Thyroid gland (tissue), 4 donors: ENCODE measurements around the gene SLAIN2. TPM values are rescaled to one million over a fixed set of nuclear protein-coding genes. Genes with fewer than 3 reads are reported as not detected.
"Not testable (repeated sequence)": the region's sequence is repeated elsewhere in the genome, so short reads cannot be mapped to it uniquely, and the experiment has no call there.

ENCODE experiments used
- DNase-seq, 2 donors: peaks; one replicate each; pipeline ENCODE4 v3.0.0-alpha.2; 2019
- H3K27ac ChIP-seq, 3 donors: fragments of 200-600 bp; sonication (generic); 1 replicate in 2 of 3; 2 replicates in 1 of 3; pipeline ENCODE4 v1.5.1; 2016 to 2019; ENCODE audit warnings: mild to moderate bottlenecking in 1 of 3, moderate library complexity in 1 of 3
- H3K27me3 ChIP-seq: fragments of 200-600 bp; sonication (generic); one replicate; pipeline ENCODE4 v1.5.1; 2019
- H3K36me3 ChIP-seq, 2 donors: fragments of 200-600 bp; sonication (generic); one replicate each; pipeline ENCODE4 v1.5.1; 2016 to 2019
- H3K4me1 ChIP-seq, 2 donors: fragments of 200-600 bp; sonication (generic); one replicate each; pipeline ENCODE4 v1.5.1; 2017 to 2019
- H3K4me3 ChIP-seq, 3 donors: fragments of 200-600 bp; sonication (generic); replicated peaks in 1 of 3; 1 replicate in 2 of 3; 2 replicates in 1 of 3; pipeline ENCODE4 v1.5.1; 2016; ENCODE audit warnings: mild to moderate bottlenecking in 1 of 3
- H3K9me3 ChIP-seq: fragments of 200-600 bp; sonication (generic); one replicate; pipeline ENCODE4 v1.5.1; 2017
- POLR2A ChIP-seq, 2 donors: fragments of 450-650 bp; IDR thresholded peaks; one replicate each; pipeline ENCODE4 v1.6.1; 2017; ENCODE audit warnings: antibody characterized with exemption in 2 of 2, mild to moderate bottlenecking in 2 of 2, moderate library complexity in 1 of 2
- WGBS, 2 donors: methylation state at CpG; one replicate each; pipeline ENCODE4 v1.1.5; 2017; 5-methylcytosine and 5-hydroxymethylcytosine counted together
- intact Hi-C: fragments of 100-400 bp; cut with DNase I; formaldehyde crosslinking; loops from one replicate; pipeline ENCODE4 v1.15.1; 2023
- total RNA-seq, 4 donors: library from RNA; depleted of rRNA; stranded (reverse); fragments of >200 nt; gene quantifications; one replicate each; pipeline ENCODE4 v1.2.3, GENCODE V29; 2016
- TF ChIP-seq, protein P1 (sequence below), 6 experiments: fragments of 200-600 bp in 3 of 6; fragments of 450-650 bp in 3 of 6; sonication (generic) in 3 of 6; IDR thresholded peaks; one replicate each; pipeline ENCODE4 v1.5.1; 2016 to 2019; ENCODE audit warnings: antibody characterized with exemption in 6 of 6, mild to moderate bottlenecking in 2 of 6, inconsistent platforms in 1 of 6, moderate library complexity in 1 of 6

SLAIN2 gene
- total RNA-seq, 4 donors from 2014 or later = 40.8 to 191 (median 82.5) TPM

DNA sequence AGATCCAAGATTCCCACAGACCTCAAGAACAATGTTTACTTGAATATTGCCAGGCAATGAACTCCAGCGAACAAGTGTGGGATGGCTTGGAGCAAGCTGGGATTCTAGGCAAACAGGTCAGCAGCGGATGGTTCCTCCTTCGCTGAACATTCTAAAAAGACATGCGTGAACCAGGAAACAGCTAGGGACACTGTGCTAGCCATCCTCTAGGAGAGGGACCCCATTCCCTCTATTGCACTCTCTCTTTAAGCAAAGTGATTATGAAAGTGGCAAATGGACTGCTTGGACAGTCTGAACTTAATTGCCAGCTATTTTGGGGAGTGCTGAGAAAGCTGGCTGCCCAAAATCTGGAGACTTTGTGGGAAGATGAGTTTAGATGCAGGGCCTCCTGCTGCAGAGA, 41.8 kb upstream of the SLAIN2 start:
- H3K36me3 ChIP-seq = no peaks in the 10 kb centered on the region
- 86 to 87% methylated on average over 4 of the region's 4 CpGs for WGBS, 2 donors
- no peak for TF ChIP-seq POLR2A (IDR thresholded peaks at IDR 0.05)
- TF ChIP-seq, protein P1, sequence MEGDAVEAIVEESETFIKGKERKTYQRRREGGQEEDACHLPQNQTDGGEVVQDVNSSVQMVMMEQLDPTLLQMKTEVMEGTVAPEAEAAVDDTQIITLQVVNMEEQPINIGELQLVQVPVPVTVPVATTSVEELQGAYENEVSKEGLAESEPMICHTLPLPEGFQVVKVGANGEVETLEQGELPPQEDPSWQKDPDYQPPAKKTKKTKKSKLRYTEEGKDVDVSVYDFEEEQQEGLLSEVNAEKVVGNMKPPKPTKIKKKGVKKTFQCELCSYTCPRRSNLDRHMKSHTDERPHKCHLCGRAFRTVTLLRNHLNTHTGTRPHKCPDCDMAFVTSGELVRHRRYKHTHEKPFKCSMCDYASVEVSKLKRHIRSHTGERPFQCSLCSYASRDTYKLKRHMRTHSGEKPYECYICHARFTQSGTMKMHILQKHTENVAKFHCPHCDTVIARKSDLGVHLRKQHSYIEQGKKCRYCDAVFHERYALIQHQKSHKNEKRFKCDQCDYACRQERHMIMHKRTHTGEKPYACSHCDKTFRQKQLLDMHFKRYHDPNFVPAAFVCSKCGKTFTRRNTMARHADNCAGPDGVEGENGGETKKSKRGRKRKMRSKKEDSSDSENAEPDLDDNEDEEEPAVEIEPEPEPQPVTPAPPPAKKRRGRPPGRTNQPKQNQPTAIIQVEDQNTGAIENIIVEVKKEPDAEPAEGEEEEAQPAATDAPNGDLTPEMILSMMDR (IDR thresholded peaks at IDR 0.05) = no peak
- intact Hi-C loops = no loop called here
- no peaks in the 10 kb centered on the region for H3K27me3 ChIP-seq
- DNase-seq = no peak
- H3K27ac ChIP-seq = no peak overlapping the region
- no peaks in the 10 kb centered on the region for H3K9me3 ChIP-seq
- no peaks in the 10 kb centered on the region for H3K4me1 ChIP-seq
- no peak overlapping the region for H3K4me3 ChIP-seq

DNA sequence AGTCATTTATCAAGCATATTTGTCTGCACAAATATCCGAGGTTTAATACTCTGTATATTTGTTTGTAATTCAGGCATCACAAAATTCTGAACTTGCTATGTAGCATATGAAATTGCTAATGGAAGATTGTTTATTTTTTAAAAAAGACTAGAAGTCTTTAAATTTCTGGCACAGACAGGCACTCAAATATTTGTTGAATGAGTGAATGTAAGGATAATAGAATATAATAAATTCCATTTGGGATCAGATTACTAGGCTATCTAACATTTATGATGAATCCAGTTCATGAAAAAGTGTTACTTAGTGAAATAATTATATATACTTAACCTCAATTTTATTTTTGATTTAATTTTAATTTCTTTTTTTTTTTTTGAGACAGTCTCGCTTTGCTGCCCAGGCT, 41.3 kb upstream of the SLAIN2 start:
- no peaks in the 10 kb centered on the region for H3K36me3 ChIP-seq
- H3K27me3 ChIP-seq = no peaks in the 10 kb centered on the region
- TF ChIP-seq POLR2A (IDR thresholded peaks at IDR 0.05) = no peak
- TF ChIP-seq, protein P1 (IDR thresholded peaks at IDR 0.05) = no peak
- no peaks in the 10 kb centered on the region for H3K9me3 ChIP-seq
- DNase-seq = no peak
- intact Hi-C loops = no loop called here
- no peak overlapping the region for H3K4me3 ChIP-seq
- 82 to 85% methylated on average over 2 of the region's 2 CpGs for WGBS, 2 donors
- no peaks in the 10 kb centered on the region for H3K4me1 ChIP-seq
- no peak overlapping the region for H3K27ac ChIP-seq

DNA sequence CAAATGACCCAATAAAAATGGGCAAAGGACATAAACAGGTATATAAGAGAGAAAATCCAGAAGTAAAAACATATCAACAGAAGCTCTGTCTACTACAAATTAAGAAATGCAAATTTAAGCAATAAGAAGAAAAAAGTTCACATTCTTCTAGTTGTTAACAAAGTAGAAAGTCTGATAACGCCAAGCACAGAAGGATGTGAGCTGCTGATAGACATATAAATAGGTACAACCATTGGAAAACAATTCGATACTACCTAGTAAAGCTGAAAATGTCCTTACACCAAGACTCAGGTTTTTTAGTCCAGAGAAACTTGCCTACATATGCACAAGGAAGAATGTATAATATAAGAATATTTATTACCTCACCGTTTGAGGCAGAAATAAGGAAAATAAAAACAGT, 35.8 kb upstream of the SLAIN2 start:
- no peaks in the 10 kb centered on the region for H3K4me1 ChIP-seq
- intact Hi-C loops = no loop called here
- no peak for DNase-seq
- H3K4me3 ChIP-seq = no peak overlapping the region
- H3K27me3 ChIP-seq = no peaks in the 10 kb centered on the region
- H3K36me3 ChIP-seq = no peaks in the 10 kb centered on the region
- TF ChIP-seq, protein P1 (IDR thresholded peaks at IDR 0.05) = no peak
- TF ChIP-seq POLR2A (IDR thresholded peaks at IDR 0.05) = no peak
- no peak overlapping the region for H3K27ac ChIP-seq
- no peaks in the 10 kb centered on the region for H3K9me3 ChIP-seq
- 88 to 90% methylated on average over 3 of the region's 3 CpGs for WGBS, 2 donors

DNA sequence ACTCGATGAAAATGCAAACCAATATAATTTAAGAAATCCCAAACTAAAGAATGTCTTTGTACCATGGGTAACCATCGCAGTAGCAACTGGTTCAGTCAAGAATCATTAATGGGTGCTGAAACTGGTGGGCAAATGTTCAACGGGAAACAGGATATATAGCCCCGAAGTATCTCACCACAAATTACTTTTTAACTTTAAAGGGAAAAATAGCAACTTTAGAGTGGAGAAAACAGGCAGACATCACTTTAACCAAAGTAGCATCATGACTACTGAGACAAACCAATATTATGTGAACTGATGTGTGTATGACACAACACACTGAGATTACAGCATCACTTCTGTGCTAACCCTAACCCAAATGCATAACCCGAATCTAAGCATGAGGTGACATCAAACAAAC, 33.8 kb upstream of the SLAIN2 start:
- no peaks in the 10 kb centered on the region for H3K36me3 ChIP-seq
- H3K27me3 ChIP-seq = no peaks in the 10 kb centered on the region
- TF ChIP-seq, protein P1 (IDR thresholded peaks at IDR 0.05) = no peak
- no peak for TF ChIP-seq POLR2A (IDR thresholded peaks at IDR 0.05)
- no peaks in the 10 kb centered on the region for H3K4me1 ChIP-seq
- no peak overlapping the region for H3K27ac ChIP-seq
- intact Hi-C loops = no loop called here
- WGBS, 2 donors = 88 to 94% methylated on average over 5 of the region's 5 CpGs
- H3K4me3 ChIP-seq = no peak overlapping the region
- H3K9me3 ChIP-seq = no peaks in the 10 kb centered on the region
- no peak for DNase-seq

DNA sequence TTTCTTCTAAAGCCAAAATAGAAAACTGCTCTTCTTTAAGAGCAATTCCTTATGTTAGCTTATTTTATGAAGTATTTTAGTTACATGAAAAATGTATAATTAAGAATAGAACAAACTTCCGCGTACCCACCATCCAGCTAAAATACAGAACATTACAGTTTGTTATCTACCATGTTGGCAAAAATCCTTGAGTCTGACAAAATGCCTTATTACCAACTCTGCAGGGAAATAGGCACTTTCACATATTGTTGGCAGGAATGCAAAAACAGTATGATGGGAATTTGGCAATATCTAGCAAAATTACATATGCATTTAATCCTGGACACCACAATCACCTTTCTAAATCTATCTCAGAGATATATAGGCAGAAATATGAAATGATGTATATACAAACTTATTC, 32.4 kb upstream of the SLAIN2 start:
- Histone ChIP-seq H3K4me3 (no peak overlapping the region), H3K36me3 (no peaks in the 10 kb centered on the region), H3K27ac (no peak overlapping the region), H3K27me3 (no peaks in the 10 kb centered on the region), H3K4me1 (no peaks in the 10 kb centered on the region), H3K9me3 (no peaks in the 10 kb centered on the region)
- no peak for DNase-seq
- WGBS, 2 donors = 86 to 89% methylated on average over 2 of the region's 2 CpGs
- no peak for TF ChIP-seq POLR2A (IDR thresholded peaks at IDR 0.05)
- intact Hi-C loops = no loop called here

DNA sequence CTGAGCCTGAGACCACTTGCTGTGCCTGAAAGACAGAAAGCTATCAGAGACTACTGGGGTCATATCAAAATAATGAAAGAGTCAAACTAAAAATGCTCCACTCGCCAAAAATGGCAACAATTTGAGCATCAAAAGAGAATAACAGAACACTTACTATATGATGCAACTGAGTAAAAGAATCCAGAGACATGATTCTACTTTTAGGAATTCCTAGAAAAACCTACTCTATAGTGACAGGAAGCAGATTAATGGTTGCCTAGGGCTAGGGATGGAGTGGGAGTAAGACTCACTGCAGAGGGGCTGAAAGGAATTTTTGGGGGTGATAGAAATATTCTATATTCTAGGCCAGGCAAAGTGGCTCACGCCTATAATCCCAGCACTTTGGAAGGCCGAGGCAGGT, 29.4 kb upstream of the SLAIN2 start:
- H3K36me3 ChIP-seq = no peaks in the 10 kb centered on the region
- H3K27ac ChIP-seq = no peak overlapping the region
- WGBS, 2 donors = 91 to 93% methylated on average over 3 of the region's 3 CpGs
- H3K9me3 ChIP-seq = no peaks in the 10 kb centered on the region
- no peaks in the 10 kb centered on the region for H3K27me3 ChIP-seq
- no peaks in the 10 kb centered on the region for H3K4me1 ChIP-seq
- no peak for DNase-seq
- no peak for TF ChIP-seq POLR2A (IDR thresholded peaks at IDR 0.05)
- TF ChIP-seq, protein P1 (IDR thresholded peaks at IDR 0.05) = no peak
- H3K4me3 ChIP-seq = no peak overlapping the region
- intact Hi-C loops = no loop called here

DNA sequence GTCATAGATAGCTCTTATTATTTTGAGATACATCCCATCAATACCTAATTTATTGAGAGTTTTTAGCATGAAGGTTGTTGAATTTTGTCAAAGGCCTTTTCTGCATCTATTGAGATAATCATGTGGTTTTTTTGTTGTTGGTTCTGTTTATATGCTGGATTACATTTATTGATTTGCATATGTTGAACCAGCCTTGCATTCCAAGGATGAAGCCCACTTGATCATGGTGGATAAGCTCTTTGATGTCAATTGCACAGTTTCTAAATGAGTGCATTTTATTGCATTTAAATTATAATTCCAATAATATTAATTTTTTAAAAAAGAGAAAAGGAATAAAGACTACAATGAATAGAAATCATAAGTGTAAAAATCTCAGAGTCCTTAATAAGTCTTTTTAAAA, 26.6 kb upstream of the SLAIN2 start:
- H3K36me3 ChIP-seq, H3K9me3 ChIP-seq, H3K27me3 ChIP-seq, DNase-seq, H3K4me3 ChIP-seq, H3K27ac ChIP-seq, H3K4me1 ChIP-seq, intact Hi-C loops: not testable (repeated sequence)
